Stimulated activated CD8-positive, alpha-beta memory T cell treated with anti-CD3 and anti-CD28 coated beads, Interleukin-7, amount 100 ng/mL, for 1 hour (primary cell): ENCODE results near the gene TCP10L.
"Not testable (repeated sequence)": the region's sequence is repeated elsewhere in the genome, so short reads cannot be mapped to it uniquely, and the experiment has no call there.

ENCODE experiments used
- DNase-seq, 2 donors: peaks; one replicate each; pipeline ENCODE4 v3.0.0-alpha.2; 2020; ENCODE audit warnings: low read depth in 2 of 2

TCP10L gene

DNA sequence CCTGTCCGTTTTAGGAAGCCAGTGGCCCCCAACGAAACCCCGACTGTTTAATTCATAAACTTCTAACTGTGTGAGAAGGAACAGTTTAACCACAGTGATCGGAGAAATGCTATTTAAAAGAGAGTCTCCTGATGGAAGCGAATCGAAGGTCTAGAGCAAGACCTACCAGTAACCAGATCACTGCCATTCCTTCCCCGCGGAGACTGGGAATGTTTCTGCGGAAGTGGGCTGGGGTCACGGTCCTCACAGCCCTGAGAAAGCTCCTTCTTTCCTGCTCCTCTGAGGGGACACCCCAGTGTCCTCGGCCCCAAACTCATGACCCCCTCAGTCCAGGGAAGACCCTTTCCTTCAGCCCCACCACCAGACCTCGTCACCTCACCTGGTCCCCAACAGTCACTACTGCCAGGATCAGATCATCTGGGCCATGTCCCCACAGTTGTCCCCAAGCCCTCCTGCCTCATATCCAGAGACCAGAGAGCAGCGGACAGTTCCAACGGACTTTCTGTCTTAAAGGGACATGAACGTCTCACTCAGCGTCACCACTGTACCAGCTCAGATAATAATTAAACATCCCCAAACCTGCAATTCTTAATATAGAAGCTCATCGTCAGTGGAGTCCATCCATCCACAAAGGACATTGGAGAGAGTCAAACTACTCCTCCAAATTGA, at the start of gene TCP10L:
TCP10L (minus strand) TSS at position 482 of the 669 bp plus-strand sequence. CDS start 1,219 bp downstream, outside the sequence.
- no peak for DNase-seq

- no peak for DNase-seq
These were observed 41.4 kb upstream of the TCP10L start for GRCh38 chr21:32626621-32627196.

DNA sequence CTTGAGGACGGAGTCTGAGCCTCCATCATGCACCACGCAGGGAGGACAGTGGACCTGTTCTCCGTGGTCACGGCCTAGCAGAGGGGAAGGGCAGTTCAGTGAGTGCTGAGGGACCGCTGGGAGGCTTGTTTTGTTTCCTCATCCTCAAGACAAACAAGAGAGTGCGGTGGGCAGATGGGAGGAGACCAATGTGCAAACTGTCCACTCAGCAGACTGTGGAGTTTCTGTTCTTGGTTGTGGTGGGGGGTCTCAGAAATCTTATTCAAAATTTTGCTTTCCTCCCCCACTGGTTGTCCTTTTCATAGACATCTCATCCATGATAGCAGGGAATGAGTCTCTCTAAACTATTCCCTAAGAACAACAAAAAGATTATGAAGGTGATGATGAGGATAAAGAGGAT, 32.9 kb upstream of the TCP10L start:
- DNase-seq = not testable (repeated sequence)

- DNase-seq = no peak
These were observed 28.2 kb upstream of the TCP10L start for GRCh38 chr21:32613436-32614043.

DNA sequence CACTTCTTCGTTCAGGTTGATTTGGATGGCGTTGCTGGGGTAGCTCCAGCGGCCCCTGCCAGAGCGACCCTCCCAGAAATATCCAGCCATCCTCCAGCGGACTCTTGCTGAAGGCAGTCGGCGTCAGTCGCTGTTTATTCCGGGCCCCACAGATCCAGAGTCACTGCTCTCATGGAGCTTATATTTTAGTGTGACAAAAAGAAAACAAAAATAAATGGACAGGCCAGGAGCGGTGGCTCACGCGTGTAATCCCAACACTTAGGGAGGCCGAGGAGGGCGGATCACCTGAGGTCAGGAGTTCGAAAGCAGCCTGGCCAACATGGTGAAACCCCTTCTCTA, 27.6 kb upstream of the TCP10L start:
- no peak for DNase-seq

DNA sequence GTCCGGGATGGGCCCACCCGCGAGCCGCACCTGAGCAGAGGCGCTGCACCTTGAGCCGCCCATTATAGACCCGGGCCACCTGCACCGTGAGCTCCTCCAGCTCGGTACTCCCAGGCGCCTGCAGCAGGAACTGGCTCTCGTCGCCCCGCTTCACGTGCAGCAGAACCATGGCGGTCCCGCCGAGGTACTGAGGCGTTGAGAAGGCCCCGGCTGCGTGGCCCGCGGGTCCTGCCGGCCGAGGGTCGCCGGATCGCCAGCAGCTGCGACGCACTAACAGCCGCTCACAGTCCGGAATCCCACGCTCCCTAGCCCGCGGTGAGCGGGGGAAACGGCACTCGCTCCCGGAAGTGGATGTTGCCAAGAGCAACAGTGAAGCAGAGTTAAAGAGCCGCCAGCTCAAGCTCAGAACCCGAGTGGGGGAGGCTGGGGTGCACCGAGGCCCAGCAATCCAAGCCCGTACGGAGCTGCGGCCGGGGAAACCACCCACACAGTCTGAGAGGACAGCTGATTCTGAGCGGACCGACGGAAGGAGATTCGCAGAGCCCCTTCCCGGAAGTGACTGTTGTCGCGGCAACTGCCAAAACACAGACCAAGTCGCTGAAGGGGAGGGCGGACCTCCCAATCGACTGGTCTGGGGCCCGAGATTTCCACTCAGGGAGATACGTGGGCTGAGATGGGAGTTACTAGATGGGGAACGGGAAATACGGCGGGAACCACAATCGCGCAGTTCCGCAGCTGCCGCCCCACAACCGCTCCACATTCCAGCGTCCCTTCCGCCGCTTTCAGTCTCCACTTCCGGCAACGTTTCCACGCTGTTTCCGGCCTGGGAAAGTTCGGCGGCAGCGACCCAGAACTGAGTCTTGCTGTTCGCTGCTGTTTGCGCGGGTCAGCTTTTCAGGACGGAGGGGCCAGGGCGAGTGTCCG, 27.0 kb upstream of the TCP10L start, which contains the start of gene CFAP298:
CFAP298 (minus strand) TSS at position 303 of the 924 bp plus-strand sequence; CDS start at position 169, 134 bp downstream.
- peak; percentile 67 to 77 for DNase-seq

DNA sequence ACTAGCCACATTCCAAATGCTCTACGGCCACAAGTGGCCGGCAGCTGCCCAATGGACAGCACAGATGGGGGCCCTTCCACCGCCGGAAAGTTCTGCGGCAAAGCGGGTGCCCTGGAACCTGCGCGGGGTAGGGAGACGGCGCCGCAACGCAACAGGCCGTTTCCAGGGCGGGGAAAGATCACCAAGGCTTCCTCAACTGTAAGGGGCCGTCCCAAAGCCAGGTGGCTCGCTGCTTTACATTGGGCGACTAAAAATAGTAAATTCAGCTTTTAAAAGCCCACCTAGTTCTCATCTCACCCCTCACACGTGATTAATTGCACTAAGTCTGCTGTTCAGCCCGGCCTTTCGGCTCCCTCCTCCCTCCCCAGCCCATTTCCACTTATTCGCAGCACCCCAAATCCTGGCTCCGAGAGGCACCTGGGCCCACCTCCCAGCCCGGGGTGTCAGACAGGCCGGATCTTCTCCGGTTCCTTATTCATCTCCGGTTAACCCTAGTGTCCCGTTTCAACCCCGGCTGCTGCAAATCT, 26.2 kb upstream of the TCP10L start:
- DNase-seq = no peak

- not testable (repeated sequence) for DNase-seq
These were observed 25.6 kb upstream of the TCP10L start for GRCh38 chr21:32610940-32611339.

DNA sequence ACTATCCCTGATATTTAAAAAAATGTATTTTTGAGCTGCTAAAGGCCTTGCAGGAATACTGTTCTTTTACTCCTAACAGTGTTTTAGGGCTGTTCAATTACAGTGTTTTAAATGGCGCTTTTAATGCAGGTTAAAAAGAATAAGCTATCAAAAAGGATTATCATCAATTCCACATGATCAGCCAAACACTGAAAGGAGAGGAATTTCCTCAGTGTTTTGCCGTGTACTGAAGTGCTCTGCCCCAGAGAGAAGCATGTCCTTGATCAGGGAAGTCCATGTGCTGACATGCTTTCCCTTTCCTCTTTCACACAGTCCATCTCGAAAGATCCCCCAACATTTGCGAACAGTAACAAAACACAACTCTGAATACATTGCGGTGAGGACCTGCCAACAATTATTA, 23.5 kb upstream of the TCP10L start:
- no peak for DNase-seq

- no peak for DNase-seq
These were observed 20.1 kb upstream of the TCP10L start for GRCh38 chr21:32605469-32605868.

GRCh38 chr21:32604464-32604863, 19.1 kb upstream of the TCP10L start:
- DNase-seq = no peak

GRCh38 chr21:32603131-32603530, 17.8 kb upstream of the TCP10L start:
- no peak for DNase-seq

GRCh38 chr21:32602099-32602498, 16.8 kb upstream of the TCP10L start:
- no peak for DNase-seq

- DNase-seq = no peak
These were observed 14.2 kb upstream of the TCP10L start for GRCh38 chr21:32599526-32599925.

GRCh38 chr21:32599091-32599490, 13.8 kb upstream of the TCP10L start:
- DNase-seq = no peak

DNA sequence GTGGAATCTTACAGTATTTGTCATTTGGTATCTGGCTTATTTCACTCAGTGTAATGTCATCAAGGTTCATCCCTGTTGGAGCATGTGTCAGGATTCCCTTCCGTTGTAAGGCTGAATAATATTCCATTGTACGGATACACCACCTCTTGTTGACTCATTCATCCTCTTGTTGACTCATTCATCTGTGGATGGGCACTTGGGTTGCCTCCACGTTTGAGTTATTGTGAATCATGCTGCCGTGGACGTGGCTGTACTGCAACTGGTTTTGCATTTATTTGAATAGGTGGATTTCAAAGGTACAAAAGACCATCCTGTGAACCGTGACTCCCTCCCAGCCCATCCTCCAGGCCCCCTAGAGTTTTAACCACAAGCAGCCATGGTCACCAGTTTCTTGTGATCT, 11.9 kb upstream of the TCP10L start:
- no peak for DNase-seq

DNA sequence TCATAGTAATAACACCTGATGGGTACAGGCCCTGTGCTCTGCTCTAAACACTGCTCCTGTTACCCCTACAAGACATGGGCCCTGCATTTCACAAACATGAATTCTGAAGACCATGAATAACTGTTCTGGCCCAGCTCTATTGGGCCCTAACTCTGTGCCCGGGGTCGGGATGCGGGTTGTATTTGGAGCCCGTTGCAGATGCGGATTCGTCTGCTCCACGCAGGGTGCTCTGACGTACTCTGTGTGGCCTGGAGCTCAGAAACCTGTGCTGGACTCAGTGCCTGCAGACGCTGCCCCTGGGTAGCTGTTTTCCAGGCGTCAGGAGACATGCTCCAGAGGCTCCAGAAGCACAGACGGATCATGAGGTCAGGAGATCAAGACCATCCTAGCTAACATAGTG, 10.1 kb upstream of the TCP10L start:
- DNase-seq = no peak

- DNase-seq = no peak
These were observed 8.4 kb upstream of the TCP10L start for GRCh38 chr21:32593690-32594089.

DNA sequence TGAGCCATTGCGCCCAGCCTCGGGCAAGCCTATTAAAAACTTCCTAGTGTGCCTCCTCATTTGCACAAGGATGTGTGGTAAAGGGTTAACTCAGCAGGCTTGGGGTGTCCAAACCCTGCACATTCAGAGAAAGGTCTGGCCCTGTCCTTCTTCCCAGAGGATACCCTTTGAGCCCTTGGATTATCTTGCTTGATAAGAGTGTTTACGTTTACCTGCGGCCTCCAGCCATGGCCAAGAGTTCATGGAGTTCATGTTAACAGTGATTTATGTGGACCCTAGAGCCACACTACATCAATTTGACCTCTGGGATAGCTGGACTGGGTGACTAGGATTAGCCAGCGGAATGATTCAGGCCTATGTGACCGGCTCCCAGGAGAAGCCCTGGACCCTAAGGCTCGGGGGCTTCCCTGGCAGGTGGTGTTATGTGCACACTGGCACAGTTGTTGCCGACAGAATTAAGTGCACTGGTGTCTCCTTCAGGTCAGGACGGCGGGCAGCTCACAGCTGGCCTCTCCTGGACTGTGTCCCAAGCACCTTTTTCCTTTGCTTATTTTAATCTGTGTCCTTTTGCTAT, 7.7 kb upstream of the TCP10L start:
- DNase-seq = no peak

GRCh38 chr21:32590130-32590529, 4.8 kb upstream of the TCP10L start:
- no peak for DNase-seq

DNA sequence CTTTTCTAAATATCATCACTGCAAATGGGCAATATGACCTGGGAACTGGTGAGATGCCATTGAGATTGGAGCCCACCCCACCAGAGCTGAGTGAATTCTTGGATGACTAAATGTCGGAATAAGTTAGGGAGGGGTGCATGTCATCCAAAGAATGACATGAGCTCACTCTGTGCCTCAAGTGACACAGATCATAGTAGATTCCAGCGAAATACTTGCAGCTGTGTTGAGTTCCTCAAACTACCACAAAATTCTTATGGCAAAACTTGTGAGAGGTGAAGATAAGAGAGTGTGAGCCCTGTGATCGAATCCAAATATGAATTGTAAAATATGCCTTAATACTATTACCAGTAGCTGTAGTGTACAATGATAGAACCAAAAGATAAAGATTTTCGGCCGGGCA, 2.3 kb upstream of the TCP10L start:
- DNase-seq = no peak

- DNase-seq = no peak
These were observed 1.8 kb upstream of the TCP10L start for GRCh38 chr21:32587120-32587519.
